Posterior cingulate gyrus (tissue), 11 donors: ENCODE measurements around the gene SLC27A1.

Experiments
- DNase-seq, 10 donors: peaks; one replicate each; pipeline versions ENCODE4 v3.0.0 to v3.0.0-alpha.2; 2020 to 2021; ENCODE audit warnings: mixed read lengths in 3 of 10
- intact Hi-C: fragments of 100-400 bp; cut with DNase I; formaldehyde crosslinking; loops from one replicate; pipeline ENCODE4 v1.15.1; 2023

SLC27A1 gene

GRCh38 chr19:17554968-17555479 lies 84.7 kb downstream of the SLC27A1 start:
- intact Hi-C loops: loop anchor here (2.0 kb wide), 1 partner anchor 42 kb away; no protein-coding TSS in a partner anchor

GRCh38 chr19:17555480-17555928 lies 85.2 kb downstream of the SLC27A1 start, which contains the start of gene COLGALT1:
Gene COLGALT1, plus strand, starts transcription at chr19:17555649. Its CDS starts 65 bp downstream, at chr19:17555714.
- intact Hi-C loops: loop anchor here (2.0 kb wide), 1 partner anchor 43 kb away; no protein-coding TSS in a partner anchor

More at GRCh38 chr19:17554968-17555479, 84.7 kb downstream of the SLC27A1 start:
- DNase-seq: no peak

More at GRCh38 chr19:17555480-17555928, 85.2 kb downstream of the SLC27A1 start, which contains the start of gene COLGALT1:
- peak; percentile 98 to 100 (median 99) for DNase-seq
